Endothelial cell of umbilical vein (primary cell): Measurements from ENCODE around the gene AARS2. TPM values are rescaled to one million over a fixed set of nuclear protein-coding genes. Genes with fewer than 3 reads are reported as not detected.

Experiments used
- BruUV-seq: library from RNA; stranded (reverse); fragments of 400-500 nt; replicated peaks from 2 replicates; lab custom pipeline; 2021; lab: Mats Ljungman, UMichigan
- CTCF ChIA-PET: fragments of 300-600, 350-600 bp; sonication (Branson Sonifier 250); formaldehyde crosslinking; loops from one replicate; lab custom pipeline; 2021; ENCODE audit warnings: antibody characterized with exemption, inconsistent platforms; lab: Charles Lee
- POLR2A ChIA-PET: fragments of 300-600, 350-600 bp; sonication (Branson Sonifier 250); formaldehyde crosslinking; loops from one replicate; lab custom pipeline; 2021; ENCODE audit warnings: antibody characterized with exemption, inconsistent platforms; lab: Charles Lee
- DNase-seq: peaks from one replicate; pipeline ENCODE4 v3.0.0-alpha.2; 2011; ENCODE audit warnings: low read depth, low spot score
- FAIRE-seq: peaks from 2 replicates; lab custom pipeline; 2011; peaks lifted over from hg19 to GRCh38; lab: Jason Lieb, UNC
- H2AFZ ChIP-seq: 2 replicates; pipeline ENCODE4 v1.6.0; 2012; ENCODE audit warnings: low read depth, low read length, control low read depth, inconsistent platforms
- H3K27ac ChIP-seq: 2 replicates; pipeline ENCODE4 v1.5.1; 2011; ENCODE audit warnings: low read depth, mild to moderate bottlenecking, control low read depth, low read length, moderate library complexity; ENCODE audit not compliant: insufficient read depth
- H3K27me3 ChIP-seq, 2 experiments: 2 replicates each; pipeline versions ENCODE4 v1.6.0 to v1.6.1; 2011; ENCODE audit warnings: low read length in 2 of 2, mixed read lengths in 1 of 2; ENCODE audit not compliant: control insufficient read depth in 2 of 2, insufficient read depth in 2 of 2
- H3K36me3 ChIP-seq, 2 experiments: 2 replicates in 1 of 2; 3 replicates in 1 of 2; pipeline ENCODE4 v1.5.1; 2011; ENCODE audit warnings: low read length in 2 of 2, mild to moderate bottlenecking in 1 of 2, moderate library complexity in 1 of 2; ENCODE audit not compliant: control insufficient read depth in 2 of 2, insufficient read depth in 2 of 2; ENCODE audit errors: extremely low read depth in 1 of 2
- H3K4me1 ChIP-seq: 3 replicates; pipeline ENCODE4 v1.5.1; 2011; ENCODE audit warnings: mild to moderate bottlenecking, low read length; ENCODE audit not compliant: control insufficient read depth, insufficient read depth; ENCODE audit errors: extremely low read depth
- H3K4me2 ChIP-seq: 2 replicates; pipeline ENCODE4 v1.6.1; 2011; ENCODE audit warnings: low read length, control low read depth, mixed read lengths; ENCODE audit not compliant: insufficient read depth
- H3K4me3 ChIP-seq, 3 experiments: fragments of 200-600 bp in 1 of 3; sonication (generic), shearing (Covaris generic) in 1 of 3; replicated peaks in 1 of 3; 2 replicates each; pipeline ENCODE4 v1.5.1; 2011 to 2016; ENCODE audit warnings: control low read depth in 3 of 3, low read length in 3 of 3, mild to moderate bottlenecking in 2 of 3, inconsistent platforms in 1 of 3, low read depth in 1 of 3, moderate library complexity in 1 of 3; ENCODE audit not compliant: insufficient read depth in 1 of 3
- H3K79me2 ChIP-seq: 2 replicates; pipeline ENCODE4 v1.6.0; 2012; ENCODE audit warnings: low read length, inconsistent platforms; ENCODE audit not compliant: control insufficient read depth, insufficient read depth
- H3K9ac ChIP-seq: replicated peaks from 2 replicates; pipeline ENCODE3; 2011; ENCODE audit warnings: low read length, control low read depth; ENCODE audit not compliant: insufficient read depth; ENCODE audit errors: extremely low read depth
- H3K9me1 ChIP-seq: replicated peaks from 3 replicates; pipeline ENCODE4 v1.6.0; 2011; ENCODE audit warnings: mild to moderate bottlenecking, low read length; ENCODE audit not compliant: control insufficient read depth, insufficient read depth; ENCODE audit errors: extremely low read depth
- H3K9me3 ChIP-seq: replicated peaks from 2 replicates; pipeline ENCODE4 v1.5.1; 2012; ENCODE audit warnings: low read length, inconsistent platforms; ENCODE audit not compliant: control insufficient read depth, insufficient read depth
- H4K20me1 ChIP-seq: replicated peaks from 2 replicates; pipeline ENCODE3; 2011; ENCODE audit warnings: mild to moderate bottlenecking, low read length; ENCODE audit not compliant: control insufficient read depth, insufficient read depth; ENCODE audit errors: extremely low read depth
- CTCF ChIP-seq, 2 donors: IDR thresholded peaks; 1 replicate in 1 of 2; 2 replicates in 1 of 2; pipeline ENCODE4 v1.5.1; 2011; ENCODE audit warnings: low read length in 2 of 2, mild to moderate bottlenecking in 2 of 2, moderate library complexity in 2 of 2, control low read depth in 1 of 2, inconsistent platforms in 1 of 2, low read depth in 1 of 2; ENCODE audit not compliant: insufficient read depth in 1 of 2; ENCODE audit errors: extremely low read depth in 1 of 2
- EZH2 ChIP-seq: IDR thresholded peaks from 2 replicates; pipeline ENCODE4 v1.6.1; 2012; ENCODE audit warnings: borderline replicate concordance, low read depth, mild to moderate bottlenecking, moderate library complexity, low read length, inconsistent platforms; ENCODE audit not compliant: severe bottlenecking
- GATA2 ChIP-seq: IDR thresholded peaks from 2 replicates; pipeline ENCODE4 v1.7.0; 2011; ENCODE audit warnings: low read depth, mild to moderate bottlenecking, moderate library complexity, mixed read lengths, low read length; ENCODE audit not compliant: insufficient read length, insufficient read depth
- MAX ChIP-seq: IDR thresholded peaks from 2 replicates; pipeline ENCODE4 v1.6.1; 2011; ENCODE audit not compliant: insufficient read depth, insufficient read length
- MYC ChIP-seq: IDR thresholded peaks from one replicate; pipeline ENCODE4 v1.6.1; 2011; ENCODE audit warnings: mild to moderate bottlenecking, low read depth, low read length
- POLR2A ChIP-seq: IDR thresholded peaks from 2 replicates; pipeline ENCODE4 v1.6.1; 2012; ENCODE audit warnings: low read depth, mild to moderate bottlenecking, control low read depth, low read length
- POLR2AphosphoS5 ChIP-seq: IDR thresholded peaks from 2 replicates; pipeline ENCODE4 v1.6.1; 2012; ENCODE audit warnings: low read depth, mild to moderate bottlenecking, control low read depth, low read length, moderate library complexity; ENCODE audit not compliant: insufficient read depth
- dilution Hi-C: fragments of 300-500 bp; cut with MboI; formaldehyde crosslinking; loops from one replicate; pipeline ENCODE4 v1.15.0; 2019; ENCODE audit warnings: low sequenced_read_pairs; ENCODE audit not compliant: extremely low pct_ligation_motif_present
- intact Hi-C: fragments of 100-400 bp; cut with micrococcal nuclease; formaldehyde crosslinking; loops from one replicate; pipeline ENCODE4 v1.10.0; 2022
- polyA plus RNA-seq, 4 experiments: library from polyadenylated mRNA; depleted of rRNA in 3 of 4; stranded (reverse) in 3 of 4; unstranded in 1 of 4; fragments of >200 nt; gene quantifications; 2 replicates each; pipeline versions ENCODE4 v1.2.1 to v1.2.3, GENCODE V29; 2011 to 2012; ENCODE audit warnings: missing spikeins in 1 of 4
- total RNA-seq: library from RNA; stranded (reverse); gene quantifications from 2 replicates; pipeline ENCODE4 v1.2.3, GENCODE V29; 2021

The AARS2 gene
- total and polyA plus RNA-seq, 2 donors (not counting 3 experiments of a cell fraction or from before 2014, with no cell fraction given): 8.3 to 17.9 TPM

- Histone ChIP-seq H3K9me1 (no peaks in the 10 kb centered on the region), H3K4me2 (no peak overlapping the region), H3K9ac (no peak overlapping the region), H3K9me3 (no peaks in the 10 kb centered on the region), H3K27ac (no peak overlapping the region), H3K4me3 (no peak overlapping the region), H4K20me1 (no peaks in the 10 kb centered on the region), H2AFZ (no peak overlapping the region), H3K4me1 (peaks cover 9% of the 10 kb centered on the region), H3K36me3 (no peaks in the 10 kb centered on the region), H3K27me3 (peaks cover 32 to 61% of the 10 kb centered on the region in 2 experiments), H3K79me2 (no peaks in the 10 kb centered on the region)
- DNase-seq (no peak), FAIRE-seq (no peak)
- CTCF ChIA-PET: no interaction called here
- TF ChIP-seq MAX: no peak
- no peak for TF ChIP-seq MYC
- TF ChIP-seq CTCF (IDR thresholded peaks at IDR 0.05; ENCODE audit: extremely low read depth in 1 of 2, insufficient read depth in 1 of 2, low read depth in 1 of 2, low read length in 2 of 2): no peak
- TF ChIP-seq POLR2AphosphoS5: no peak
- no peak for TF ChIP-seq GATA2
- TF ChIP-seq POLR2A: no peak
- TF ChIP-seq EZH2: no peak
- dilution Hi-C loops (no loop called here), intact Hi-C loops (no loop called here)
- BruUV-seq: no TSS peak
- POLR2A ChIA-PET: no interaction called here
Observed at GRCh38 chr6:44271914-44272313, 41.2 kb downstream of the AARS2 start.
